ENCODE measurements around the gene IP6K3. TPM values are rescaled to one million over a fixed set of nuclear protein-coding genes. Genes with fewer than 3 reads are reported as not detected.

Gene IP6K3
- total RNA-seq, 2 donors from 2014 or later: 17.3 to 29.9 TPM

GRCh38 chr6:33688006-33688405 lies 58.7 kb downstream of the IP6K3 start:
- Histone ChIP-seq H3K36me3 (peaks cover 43% of the 10 kb centered on the region), H3K9me3 (no peaks in the 10 kb centered on the region), H3K4me3 (no peak overlapping the region), H3K27me3 (no peaks in the 10 kb centered on the region), H3K4me1 (peaks cover 0 to 28% of the 10 kb centered on the region in 2 donors), H3K27ac (no peak overlapping the region)
- no peak for TF ChIP-seq CTCF (IDR thresholded peaks at IDR 0.05)
- DNase-seq (ENCODE audit: low spot score): no peak

- no peak for DNase-seq (ENCODE audit: low spot score)
- H3K4me3 ChIP-seq: no peak overlapping the region
- H3K4me1 ChIP-seq: peaks cover 0 to 21% of the 10 kb centered on the region in 2 donors
- no peaks in the 10 kb centered on the region for H3K27me3 ChIP-seq
- no peak overlapping the region for H3K27ac ChIP-seq
- H3K9me3 ChIP-seq: no peaks in the 10 kb centered on the region
- peaks cover 50% of the 10 kb centered on the region for H3K36me3 ChIP-seq
- no peak for TF ChIP-seq CTCF (IDR thresholded peaks at IDR 0.05)
Observed at GRCh38 chr6:33686981-33687975, 59.4 kb downstream of the IP6K3 start.

- Histone ChIP-seq H3K4me1 (peaks cover 0 to 12% of the 10 kb centered on the region in 2 donors), H3K36me3 (peaks cover 53% of the 10 kb centered on the region), H3K4me3 (no peak overlapping the region), H3K27me3 (no peaks in the 10 kb centered on the region), H3K9me3 (no peaks in the 10 kb centered on the region), H3K27ac (no peak overlapping the region)
- no peak for TF ChIP-seq CTCF (IDR thresholded peaks at IDR 0.05)
- no peak for DNase-seq (ENCODE audit: low spot score)
Observed at GRCh38 chr6:33686225-33686924, 60.3 kb downstream of the IP6K3 start.

- H3K27me3 ChIP-seq: no peaks in the 10 kb centered on the region
- DNase-seq (ENCODE audit: low spot score): no peak
- H3K27ac ChIP-seq: no peak overlapping the region
- peaks cover 45% of the 10 kb centered on the region for H3K36me3 ChIP-seq
- H3K9me3 ChIP-seq: no peaks in the 10 kb centered on the region
- H3K4me3 ChIP-seq: no peak overlapping the region
- peaks cover 0 to 8% of the 10 kb centered on the region in 2 donors for H3K4me1 ChIP-seq
- no peak for TF ChIP-seq CTCF (IDR thresholded peaks at IDR 0.05)
Observed at GRCh38 chr6:33685411-33686224, 61.1 kb downstream of the IP6K3 start.

GRCh38 chr6:33684983-33685382 lies 61.7 kb downstream of the IP6K3 start:
- peaks cover 0 to 1% of the 10 kb centered on the region in 2 donors for H3K4me1 ChIP-seq
- no peaks in the 10 kb centered on the region for H3K9me3 ChIP-seq
- H3K27me3 ChIP-seq: no peaks in the 10 kb centered on the region
- H3K4me3 ChIP-seq: no peak overlapping the region
- H3K36me3 ChIP-seq: peaks cover 45% of the 10 kb centered on the region
- H3K27ac ChIP-seq: no peak overlapping the region
- no peak for TF ChIP-seq CTCF (IDR thresholded peaks at IDR 0.05)
- DNase-seq (ENCODE audit: low spot score): no peak

Data from right atrium auricular region (tissue), 2 donors.